HCT116 (cell line): Measurements from ENCODE around the gene CPN2. TPM values are rescaled to one million over a fixed set of nuclear protein-coding genes. Genes with fewer than 3 reads are reported as not detected.

Experiments
- ATAC-seq: fragments of 200-7000 bp; cut with Tn5 transposase; 2 replicates; pipeline ENCODE4 v1.9.1; 2020; ENCODE audit warnings: mild to moderate bottlenecking, moderate library complexity
- BruUV-seq: library from RNA; stranded (reverse); fragments of 400-500 nt; replicated peaks from 2 replicates; lab custom pipeline; 2021; lab: Mats Ljungman, UMichigan
- CTCF ChIA-PET: fragments of 300-600 bp; sonication (Branson Sonifier 250); formaldehyde crosslinking; loops from one replicate; lab custom pipeline; 2021; ENCODE audit warnings: antibody characterized with exemption; lab: Charles Lee
- POLR2A ChIA-PET: fragments of 300-600, 350-600 bp; sonication (Branson Sonifier 250); formaldehyde crosslinking; loops from one replicate; lab custom pipeline; 2021; ENCODE audit warnings: antibody characterized with exemption; lab: Charles Lee
- RAD21 ChIA-PET, 2 experiments: fragments of 300-600 bp; sonication (Branson Sonifier 250); formaldehyde crosslinking; loops; one replicate each; lab custom pipeline; 2023; ENCODE audit warnings: low total read pairs in 2 of 2; ENCODE audit not compliant: uncharacterized antibody in 2 of 2, unreplicated experiment in 2 of 2, low non-redundant PET in 1 of 2; lab: Charles Lee
- DNase-seq: peaks from one replicate; pipeline ENCODE4 v3.0.0-alpha.2; 2010; ENCODE audit warnings: low read depth, low spot score
- H2AFZ ChIP-seq: fragments of 200-600 bp; shearing (Covaris generic), sonication (generic); 2 replicates; pipeline ENCODE4 v1.6.1; 2017; ENCODE audit warnings: low read depth, mixed run types, mixed read lengths, antibody characterized with exemption, low read length; ENCODE audit not compliant: poor library complexity, severe bottlenecking
- H3K27ac ChIP-seq: 2 replicates; pipeline ENCODE4 v1.5.1; 2012; ENCODE audit warnings: low read depth, low read length
- H3K27me3 ChIP-seq: fragments of 200-600 bp; sonication (generic); 2 replicates; pipeline ENCODE4 v1.6.1; 2016; ENCODE audit warnings: mixed run types, low read length, mixed read lengths; ENCODE audit not compliant: insufficient read depth
- H3K36me3 ChIP-seq, 2 experiments: fragments of 200-500 bp in 1 of 2; fragments of 200-600 bp in 1 of 2; sonication (Bioruptor generic) in 1 of 2; sonication (generic) in 1 of 2; 2 replicates each; pipeline versions ENCODE4 v1.5.1 to v1.6.1; 2014 to 2016; ENCODE audit warnings: low read length in 2 of 2, inconsistent platforms in 1 of 2, mixed read lengths in 1 of 2, mixed run types in 1 of 2; ENCODE audit not compliant: insufficient read depth in 2 of 2, control insufficient read depth in 1 of 2
- H3K4me1 ChIP-seq, 2 experiments: fragments of 200-600 bp in 1 of 2; sonication (generic) in 1 of 2; 2 replicates each; pipeline versions ENCODE4 v1.5.1 to v1.6.1; 2012 to 2017; ENCODE audit warnings: low read length in 2 of 2, inconsistent platforms in 1 of 2, mild to moderate bottlenecking in 1 of 2, mixed read lengths in 1 of 2, mixed run types in 1 of 2, moderate library complexity in 1 of 2; ENCODE audit not compliant: insufficient read depth in 2 of 2, control insufficient read depth in 1 of 2
- H3K4me2 ChIP-seq: fragments of 200-600 bp; sonication (generic); 2 replicates; pipeline ENCODE4 v1.6.1; 2017; ENCODE audit warnings: mixed run types, low read length, mixed read lengths
- H3K4me3 ChIP-seq, 2 experiments: fragments of 200-600 bp in 1 of 2; sonication (generic) in 1 of 2; replicated peaks in 1 of 2; 2 replicates each; pipeline ENCODE4 v1.5.1; 2011 to 2016; ENCODE audit warnings: low read length in 2 of 2, control low read depth in 1 of 2, low read depth in 1 of 2, mild to moderate bottlenecking in 1 of 2, mixed read lengths in 1 of 2, mixed run types in 1 of 2
- H3K79me2 ChIP-seq: fragments of 200-600 bp; sonication (generic); 2 replicates; pipeline ENCODE4 v1.6.1; 2017; ENCODE audit warnings: mild to moderate bottlenecking, mixed run types, low read length, moderate library complexity, mixed read lengths; ENCODE audit not compliant: insufficient read depth
- H3K9ac ChIP-seq: fragments of 200-600 bp; sonication (generic); 2 replicates; pipeline ENCODE4 v1.6.1; 2016; ENCODE audit warnings: low read length, mixed read lengths
- H3K9me2 ChIP-seq: fragments of 200-600 bp; sonication (generic), shearing (Covaris generic); 2 replicates; pipeline ENCODE4 v1.6.1; 2017; ENCODE audit warnings: mixed run types, mild to moderate bottlenecking, moderate library complexity; ENCODE audit not compliant: insufficient read depth
- H3K9me3 ChIP-seq, 2 experiments: fragments of 200-500 bp in 1 of 2; fragments of 200-600 bp in 1 of 2; sonication (Bioruptor generic) in 1 of 2; sonication (generic) in 1 of 2; 2 replicates each; pipeline ENCODE4 v1.6.1; 2014 to 2017; ENCODE audit warnings: low read length in 2 of 2, mixed read lengths in 2 of 2, inconsistent platforms in 1 of 2, low read depth in 1 of 2, mild to moderate bottlenecking in 1 of 2, mixed run types in 1 of 2, moderate library complexity in 1 of 2; ENCODE audit not compliant: control insufficient read depth in 1 of 2, insufficient read depth in 1 of 2
- H4K20me1 ChIP-seq: fragments of 200-600 bp; sonication (generic), shearing (Covaris generic); 2 replicates; pipeline ENCODE4 v1.6.1; 2017; ENCODE audit warnings: mixed run types, mild to moderate bottlenecking, moderate library complexity; ENCODE audit not compliant: insufficient read depth
- EGR1 ChIP-seq: IDR thresholded peaks from 2 replicates; pipeline ENCODE4 v1.6.1; 2012; ENCODE audit warnings: low read depth
- ELF1 ChIP-seq: IDR thresholded peaks from 2 replicates; pipeline ENCODE4 v1.6.1; 2012; ENCODE audit warnings: low read depth, borderline replicate concordance
- FOSL1 ChIP-seq: IDR thresholded peaks from 2 replicates; pipeline ENCODE4 v1.6.1; 2012; ENCODE audit warnings: low read depth
- JUND ChIP-seq: IDR thresholded peaks from 2 replicates; pipeline ENCODE4 v1.6.1; 2012
- MAX ChIP-seq: IDR thresholded peaks from 2 replicates; pipeline ENCODE4 v1.6.1; 2012
- POLR2AphosphoS5 ChIP-seq: IDR thresholded peaks from 2 replicates; pipeline ENCODE4 v1.6.1; 2011; ENCODE audit warnings: mild to moderate bottlenecking, low read depth, low read length, moderate library complexity
- RAD21 ChIP-seq: IDR thresholded peaks from 2 replicates; pipeline ENCODE4 v1.6.1; 2012; ENCODE audit warnings: low read depth, mild to moderate bottlenecking
- REST ChIP-seq: IDR thresholded peaks from 2 replicates; pipeline ENCODE4 v1.6.1; 2012; ENCODE audit warnings: low read depth
- SIN3A ChIP-seq: IDR thresholded peaks from 2 replicates; pipeline ENCODE4 v1.6.1; 2012; ENCODE audit warnings: low read depth
- SP1 ChIP-seq: IDR thresholded peaks from 2 replicates; pipeline ENCODE4 v1.6.1; 2012; ENCODE audit warnings: low read depth
- SRF ChIP-seq: IDR thresholded peaks from 2 replicates; pipeline ENCODE4 v1.6.1; 2012; ENCODE audit warnings: low read depth
- TCF7L2 ChIP-seq: IDR thresholded peaks from 2 replicates; pipeline ENCODE4 v1.7.0; 2011; ENCODE audit warnings: borderline replicate concordance, inconsistent platforms; ENCODE audit not compliant: insufficient read depth, insufficient read length; ENCODE audit errors: extremely low read depth
- YY1 ChIP-seq: IDR thresholded peaks from 2 replicates; pipeline ENCODE4 v1.6.1; 2011; ENCODE audit warnings: low read length, low read depth, moderate library complexity, mild to moderate bottlenecking; ENCODE audit not compliant: insufficient replicate concordance; ENCODE audit errors: extremely low read depth
- ZBTB33 ChIP-seq: IDR thresholded peaks from 2 replicates; pipeline ENCODE4 v1.6.1; 2011; ENCODE audit warnings: mild to moderate bottlenecking, low read length, moderate library complexity; ENCODE audit not compliant: insufficient replicate concordance; ENCODE audit errors: extremely low read depth
- ZFX ChIP-seq: fragments of 450-650 bp; IDR thresholded peaks from 2 replicates; pipeline ENCODE4 v1.6.1; 2017
- ZNF274 ChIP-seq: fragments of 200-500 bp; sonication (Bioruptor generic); IDR thresholded peaks from 2 replicates; pipeline ENCODE4 v1.6.1; 2014; ENCODE audit warnings: mild to moderate bottlenecking, low read depth, low read length, inconsistent platforms
- intact Hi-C: fragments of 100-400 bp; cut with micrococcal nuclease; formaldehyde crosslinking; loops from 2 replicates; pipeline ENCODE4 v1.10.0; 2022
- total RNA-seq: library from RNA; stranded (reverse); gene quantifications from one replicate; pipeline ENCODE4 v1.2.1, GENCODE V29; 2021; ENCODE audit not compliant: unreplicated experiment

CPN2 gene
- total RNA-seq, 1 experiment from 2014 or later: not detected

- H3K9me3 ChIP-seq: peaks cover 0 to 6% of the 10 kb centered on the region in 2 experiments; a peak in 2 of 4 replicates
- H4K20me1 ChIP-seq: no peaks in the 10 kb centered on the region
- no peaks in the 10 kb centered on the region for H3K4me1 ChIP-seq
- intact Hi-C loops: no loop called here
- H3K9me2 ChIP-seq: no peaks in the 10 kb centered on the region
- RAD21 ChIA-PET: no interaction called here
- H3K4me2 ChIP-seq: no peak overlapping the region
- H3K27me3 ChIP-seq: no peaks in the 10 kb centered on the region
- no peak overlapping the region for H3K9ac ChIP-seq
- TF ChIP-seq YY1 (no peak), MAX (no peak), SP1 (no peak), ELF1 (no peak), ZNF274 (no peak), TCF7L2 (no peak), EGR1 (no peak), SIN3A (no peak), SRF (no peak)
- POLR2A ChIA-PET: no interaction called here
- no peak overlapping the region for H3K27ac ChIP-seq
- CTCF ChIA-PET: no interaction called here
- no peak overlapping the region for H2AFZ ChIP-seq
- no TSS peak for BruUV-seq
- no peak for DNase-seq
- H3K4me3 ChIP-seq: no peak overlapping the region
- no peak for ATAC-seq
- H3K79me2 ChIP-seq: no peaks in the 10 kb centered on the region
- H3K36me3 ChIP-seq: no peaks in the 10 kb centered on the region
Observed at GRCh38 chr3:194387276-194387675, 36.1 kb upstream of the CPN2 start.

- H3K27ac ChIP-seq: no peak overlapping the region
- no peaks in the 10 kb centered on the region for H4K20me1 ChIP-seq
- no peaks in the 10 kb centered on the region for H3K27me3 ChIP-seq
- H3K9me3 ChIP-seq: peaks cover 0 to 6% of the 10 kb centered on the region in 2 experiments; a peak in 2 of 4 replicates
- peaks cover 0 to 1% of the 10 kb centered on the region in 2 experiments; a peak in 1 of 4 replicates for H3K4me1 ChIP-seq
- H3K79me2 ChIP-seq: no peaks in the 10 kb centered on the region
- H2AFZ ChIP-seq: no peak overlapping the region
- ChIA-PET POLR2A (no interaction called here), RAD21 (no interaction called here), CTCF (no interaction called here)
- no peaks in the 10 kb centered on the region for H3K9me2 ChIP-seq
- intact Hi-C loops: no loop called here
- no peak for ATAC-seq
- no peak for DNase-seq
- no peak overlapping the region for H3K4me3 ChIP-seq
- BruUV-seq: no TSS peak
- no peaks in the 10 kb centered on the region for H3K36me3 ChIP-seq
- no peak overlapping the region for H3K9ac ChIP-seq
- H3K4me2 ChIP-seq: no peak overlapping the region
- TF ChIP-seq MAX: no peak
- no peak for TF ChIP-seq REST
- TF ChIP-seq POLR2AphosphoS5: no peak
- TF ChIP-seq ZBTB33: no peak
- no peak for TF ChIP-seq FOSL1
- no peak for TF ChIP-seq SP1
- TF ChIP-seq JUND: no peak
- no peak for TF ChIP-seq ZFX
- no peak for TF ChIP-seq RAD21
Observed at GRCh38 chr3:194386648-194387047, 35.5 kb upstream of the CPN2 start.
